Activated CD4-positive, alpha-beta T cell treated with anti-CD3 and anti-CD28 coated beads, Interleukin-2, amount 50 U/mL, for 24 hours (primary cell): ENCODE data around the gene TAF4.
A peak's percentile ranks its signal among the peaks of the same experiment; 100 is the strongest.
"Not testable (repeated sequence)": the region's sequence is repeated elsewhere in the genome, so short reads cannot be mapped to it uniquely, and the experiment has no call there.

ENCODE experiments used
- DNase-seq, 2 donors: peaks; one replicate each; pipeline ENCODE4 v3.0.0-alpha.2; 2020; ENCODE audit warnings: low read depth in 1 of 2, low spot score in 1 of 2

TAF4 gene

DNA sequence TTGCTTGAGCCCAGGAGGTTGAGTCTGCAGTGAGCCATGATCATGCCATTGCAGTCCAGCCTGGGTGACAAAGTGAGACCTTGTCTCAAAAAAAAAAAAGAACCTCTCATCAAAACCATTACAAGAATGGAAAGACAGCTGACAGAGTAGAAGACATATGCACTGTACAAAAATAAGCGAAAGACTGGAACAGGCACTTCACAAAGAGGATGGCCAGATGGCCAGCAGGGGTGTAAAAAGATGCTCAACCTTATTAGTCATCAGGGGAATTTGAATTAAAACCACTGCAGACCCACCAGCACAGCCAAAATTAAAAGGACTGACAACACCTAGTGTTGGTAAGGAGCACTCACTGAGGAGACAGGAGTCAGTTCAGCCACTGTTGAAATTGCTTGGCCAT, 13.5 kb upstream of the TAF4 start:
- DNase-seq: no peak

GRCh38 chr20:62073323-62073722, 7.6 kb upstream of the TAF4 start:
- no peak for DNase-seq

- DNase-seq: not testable (repeated sequence)
These were observed 6.2 kb upstream of the TAF4 start for GRCh38 chr20:62071669-62072430.

DNA sequence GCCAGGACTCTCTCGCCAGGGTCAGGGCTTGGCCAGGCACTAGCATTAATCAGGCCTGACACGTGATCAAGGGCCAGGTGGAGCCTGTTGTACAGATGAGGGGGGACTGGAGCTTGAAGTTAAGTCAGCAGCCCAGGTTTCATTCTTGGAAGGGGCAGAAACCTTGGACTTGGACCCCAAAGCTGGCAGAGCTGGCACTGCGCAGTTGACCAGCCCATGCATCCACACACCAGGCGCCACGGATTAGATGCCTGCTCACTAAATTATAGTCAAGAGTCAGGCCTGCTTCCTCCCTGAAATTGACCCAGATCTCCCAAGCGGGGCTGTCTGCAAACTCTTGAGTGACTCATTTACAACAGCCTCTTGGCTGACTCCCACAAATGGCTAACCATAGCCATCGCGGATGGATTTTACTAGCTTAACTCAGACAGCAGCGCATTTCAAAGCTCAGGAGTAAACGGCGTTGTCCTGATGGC, 4.1 kb upstream of the TAF4 start:
- DNase-seq: no peak

DNA sequence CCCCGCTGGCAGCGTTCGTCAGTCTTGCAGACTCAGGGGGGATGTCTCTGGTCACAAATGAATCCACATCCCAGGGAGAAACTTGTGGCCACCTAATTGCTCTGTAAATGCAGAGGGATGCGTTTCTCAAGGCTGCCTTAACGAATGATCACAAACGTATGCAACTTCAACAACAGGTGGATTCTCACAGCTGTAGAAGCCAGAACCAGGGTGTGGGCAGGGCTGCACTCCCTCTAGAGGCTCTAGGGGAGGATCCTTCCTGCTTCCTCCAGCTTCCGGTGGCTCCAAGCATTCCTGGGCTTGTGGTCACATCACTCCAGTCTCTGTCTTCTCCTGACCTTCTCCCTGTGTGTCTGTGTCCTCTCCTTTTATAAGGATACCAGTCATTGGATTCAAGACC, 3.3 kb upstream of the TAF4 start:
- no peak for DNase-seq

- DNase-seq: no peak
These were observed 2.0 kb upstream of the TAF4 start for GRCh38 chr20:62067547-62068260.

- DNase-seq: no peak
These were observed 1.3 kb upstream of the TAF4 start for GRCh38 chr20:62066983-62067433.

GRCh38 chr20:62066339-62066982, 780 bp upstream of the TAF4 start:
- DNase-seq: peak in 1 of 2 donors; percentile 30

DNA sequence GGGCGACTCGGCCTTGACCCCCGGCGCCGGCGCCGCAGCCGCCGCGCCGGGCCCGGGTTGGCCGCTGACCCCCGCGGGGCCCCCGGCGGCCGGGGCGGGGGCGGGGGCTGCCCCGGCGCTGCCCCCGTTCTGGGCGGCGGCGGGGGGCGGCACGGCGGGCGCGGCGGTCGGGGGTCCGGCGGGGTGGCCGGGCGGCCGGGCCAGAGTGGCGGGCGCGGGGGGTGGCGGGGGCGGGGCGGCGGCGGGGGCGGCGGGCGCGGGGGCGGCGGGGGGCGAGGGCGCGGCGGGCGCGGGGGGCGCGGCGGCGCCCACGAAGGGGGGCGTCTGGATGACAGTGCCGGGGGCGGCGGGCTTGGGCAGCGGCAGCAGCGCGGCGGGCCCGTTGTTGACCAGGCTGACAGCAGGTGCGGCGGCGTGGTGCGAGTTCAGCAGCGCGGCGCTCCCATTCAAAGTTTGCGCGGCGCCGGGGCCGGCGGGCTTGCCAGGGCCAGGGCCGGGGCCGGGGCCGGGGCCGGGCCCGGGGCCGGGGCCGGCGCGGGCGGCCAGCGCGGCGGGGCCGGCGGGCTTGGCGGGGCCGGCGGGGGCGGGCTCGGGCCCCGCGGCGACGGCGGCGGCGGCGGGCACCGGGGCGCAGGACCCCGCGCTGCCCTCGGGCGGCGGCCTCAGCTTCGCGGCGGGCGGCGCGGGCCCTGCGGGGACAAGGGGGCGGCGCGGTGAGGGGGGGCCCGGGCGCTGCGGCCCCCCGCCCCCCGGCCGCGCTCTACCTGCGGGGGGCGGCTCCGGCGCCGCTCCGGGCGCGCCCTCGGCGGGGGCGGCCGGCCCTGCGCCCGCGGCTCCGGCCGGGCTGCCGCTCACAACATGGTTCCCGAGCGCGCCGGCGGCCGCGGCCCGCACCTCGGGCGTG, 659 bp downstream of the TAF4 start:
- no peak for DNase-seq

DNA sequence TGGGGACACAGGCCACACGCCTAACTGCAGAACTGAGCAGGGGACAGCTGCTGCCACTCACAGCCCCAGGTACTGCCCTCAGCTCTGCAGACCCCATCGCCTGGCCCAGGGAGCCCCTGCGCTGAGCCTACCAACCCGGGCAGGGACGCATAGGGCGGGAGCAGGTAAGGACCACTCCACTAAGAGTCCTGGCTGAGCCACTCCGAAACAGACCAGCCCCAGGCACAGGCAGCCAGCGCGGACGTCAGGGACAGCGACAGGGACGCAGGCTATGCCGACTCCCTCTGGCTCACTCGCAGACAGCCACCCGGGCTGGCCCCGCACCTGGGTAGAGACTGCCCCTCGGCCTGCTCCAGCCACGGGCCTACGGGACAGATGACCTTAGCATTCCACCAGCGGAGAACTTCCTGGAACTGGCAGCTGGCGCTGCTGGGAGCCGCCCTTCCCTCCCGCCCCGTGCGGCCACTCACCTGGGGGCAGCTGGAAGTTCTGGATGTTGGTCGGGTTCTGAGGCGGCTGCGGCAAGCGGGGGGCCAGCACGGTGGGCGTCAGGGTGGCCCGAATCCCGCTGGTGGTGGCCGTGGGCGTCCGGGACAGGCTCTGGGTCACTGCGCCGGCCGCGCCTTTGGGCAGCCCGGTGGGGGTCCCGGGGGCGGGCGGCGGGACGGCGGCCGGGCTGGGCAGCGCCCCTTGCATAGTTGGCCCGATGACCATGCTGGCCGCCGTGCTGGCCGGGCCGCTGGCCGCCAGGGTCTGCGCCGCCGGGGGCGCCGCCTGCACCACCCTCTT, 1.5 kb downstream of the TAF4 start:
- DNase-seq: no peak

GRCh38 chr20:62063315-62063980, 2.2 kb downstream of the TAF4 start:
- DNase-seq: no peak

DNA sequence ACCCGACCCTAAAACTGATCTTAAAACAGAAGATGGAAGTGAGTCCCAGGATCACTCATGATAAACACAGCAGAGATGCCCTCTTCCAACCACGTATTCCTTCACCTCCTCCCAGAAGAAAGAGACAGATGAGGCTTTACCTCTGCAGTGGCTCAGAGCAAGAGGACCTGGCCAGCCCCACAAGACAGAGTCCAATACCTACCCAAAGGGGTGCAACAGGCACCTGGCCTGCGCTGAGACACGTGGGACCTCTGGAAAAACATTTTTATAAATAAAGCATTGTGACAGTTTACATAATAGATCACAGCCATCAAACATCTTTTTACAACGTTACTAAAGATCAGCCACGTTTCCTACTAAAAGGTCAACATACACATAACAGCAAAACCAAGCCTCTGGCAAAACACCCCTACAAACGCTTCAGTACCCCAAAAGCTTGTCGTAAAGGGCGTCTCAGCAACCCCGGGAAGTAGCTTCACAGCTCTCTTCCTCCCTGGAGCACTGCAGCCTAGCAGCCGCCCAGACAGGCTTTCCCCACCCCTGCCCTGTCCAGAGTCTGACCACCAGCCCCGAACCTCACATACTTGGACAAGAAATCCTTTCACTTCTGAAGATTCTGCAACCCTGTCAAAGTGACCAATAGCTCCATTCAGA, 2.9 kb downstream of the TAF4 start:
- DNase-seq: no peak

- DNase-seq: no peak
These were observed 3.7 kb downstream of the TAF4 start for GRCh38 chr20:62061851-62062423.

GRCh38 chr20:62060631-62061541, 4.8 kb downstream of the TAF4 start:
- DNase-seq: no peak

DNA sequence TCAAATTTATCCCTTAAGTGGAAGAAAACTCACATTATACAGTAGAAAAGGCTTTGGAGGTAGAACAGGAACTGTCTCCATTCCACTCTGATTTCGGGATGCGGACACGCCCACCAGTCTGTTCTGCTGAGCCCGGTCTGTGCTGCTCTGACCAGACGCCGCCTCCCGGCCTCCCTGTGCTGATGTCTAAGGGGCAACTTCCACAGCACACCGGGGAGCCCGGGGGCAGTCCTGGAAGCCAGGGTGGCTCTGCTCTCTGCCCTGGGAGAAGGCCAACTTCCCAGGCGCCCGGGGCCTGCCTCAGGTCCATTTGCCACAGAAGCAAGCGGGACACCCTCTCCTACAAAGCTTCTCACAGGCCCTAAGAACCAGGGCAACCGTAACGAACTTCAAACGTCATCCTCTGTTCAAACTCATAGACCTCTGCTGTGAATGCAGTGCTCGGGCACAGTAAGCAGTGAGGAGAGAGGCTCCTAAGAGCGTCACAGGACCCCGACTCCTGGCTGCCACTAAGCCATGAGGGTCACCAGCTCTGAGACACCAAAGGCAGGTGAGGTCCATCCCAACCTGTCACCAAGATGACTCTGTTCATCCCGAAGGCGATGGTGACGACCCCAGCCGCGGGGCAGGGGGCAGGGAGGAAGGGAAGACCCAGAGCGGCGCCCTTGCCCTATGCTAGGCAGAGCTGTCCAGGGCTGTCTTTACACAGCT, 5.6 kb downstream of the TAF4 start:
- no peak for DNase-seq

DNA sequence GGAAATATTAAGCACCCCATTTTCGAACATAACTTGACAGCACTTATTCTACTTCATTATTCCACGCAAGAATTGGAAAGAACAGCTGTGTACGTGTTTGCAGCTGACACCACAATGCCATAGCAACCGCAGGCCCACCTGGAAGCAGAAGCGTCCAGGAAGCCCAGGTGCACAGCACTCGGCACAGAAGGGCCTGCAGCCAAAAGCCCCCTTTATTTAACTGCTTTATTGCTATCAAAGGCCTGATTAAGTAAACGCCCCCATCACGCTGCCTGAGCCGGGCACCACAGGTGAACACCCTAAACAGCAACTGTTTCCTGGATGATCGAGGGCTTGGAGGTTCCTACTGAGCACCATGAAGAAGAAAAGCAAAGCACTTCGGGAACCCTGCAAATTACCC, 6.3 kb downstream of the TAF4 start:
- no peak for DNase-seq

DNA sequence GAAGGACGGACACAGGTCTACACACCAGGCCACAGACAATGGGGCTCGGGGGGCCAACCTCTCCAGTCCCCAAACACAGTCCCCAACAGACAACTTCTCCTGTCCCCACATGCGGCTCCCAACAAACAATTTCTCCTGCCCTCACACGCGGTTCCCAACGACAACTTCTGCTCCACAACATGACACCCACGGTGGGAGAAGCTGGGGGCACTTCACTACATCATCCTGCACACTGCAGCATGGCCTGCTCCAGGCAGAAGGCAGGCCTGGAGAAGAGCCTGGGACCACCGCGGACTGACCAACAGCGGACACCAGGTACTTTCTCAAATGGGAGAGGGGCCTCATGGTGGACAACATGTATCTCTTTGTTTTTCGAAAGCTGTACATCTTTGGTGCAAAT, 6.7 kb downstream of the TAF4 start:
- DNase-seq: no peak
